Brain pericyte (primary cell): ENCODE data around the gene ZNF318.
"Not testable (repeated sequence)": the region's sequence is repeated elsewhere in the genome, so short reads cannot be mapped to it uniquely, and the experiment has no call there.

Source experiments
- DNase-seq: peaks from one replicate; pipeline ENCODE4 v3.0.0-alpha.2; 2012; ENCODE audit warnings: low read depth, low spot score

The ZNF318 gene, protein sequence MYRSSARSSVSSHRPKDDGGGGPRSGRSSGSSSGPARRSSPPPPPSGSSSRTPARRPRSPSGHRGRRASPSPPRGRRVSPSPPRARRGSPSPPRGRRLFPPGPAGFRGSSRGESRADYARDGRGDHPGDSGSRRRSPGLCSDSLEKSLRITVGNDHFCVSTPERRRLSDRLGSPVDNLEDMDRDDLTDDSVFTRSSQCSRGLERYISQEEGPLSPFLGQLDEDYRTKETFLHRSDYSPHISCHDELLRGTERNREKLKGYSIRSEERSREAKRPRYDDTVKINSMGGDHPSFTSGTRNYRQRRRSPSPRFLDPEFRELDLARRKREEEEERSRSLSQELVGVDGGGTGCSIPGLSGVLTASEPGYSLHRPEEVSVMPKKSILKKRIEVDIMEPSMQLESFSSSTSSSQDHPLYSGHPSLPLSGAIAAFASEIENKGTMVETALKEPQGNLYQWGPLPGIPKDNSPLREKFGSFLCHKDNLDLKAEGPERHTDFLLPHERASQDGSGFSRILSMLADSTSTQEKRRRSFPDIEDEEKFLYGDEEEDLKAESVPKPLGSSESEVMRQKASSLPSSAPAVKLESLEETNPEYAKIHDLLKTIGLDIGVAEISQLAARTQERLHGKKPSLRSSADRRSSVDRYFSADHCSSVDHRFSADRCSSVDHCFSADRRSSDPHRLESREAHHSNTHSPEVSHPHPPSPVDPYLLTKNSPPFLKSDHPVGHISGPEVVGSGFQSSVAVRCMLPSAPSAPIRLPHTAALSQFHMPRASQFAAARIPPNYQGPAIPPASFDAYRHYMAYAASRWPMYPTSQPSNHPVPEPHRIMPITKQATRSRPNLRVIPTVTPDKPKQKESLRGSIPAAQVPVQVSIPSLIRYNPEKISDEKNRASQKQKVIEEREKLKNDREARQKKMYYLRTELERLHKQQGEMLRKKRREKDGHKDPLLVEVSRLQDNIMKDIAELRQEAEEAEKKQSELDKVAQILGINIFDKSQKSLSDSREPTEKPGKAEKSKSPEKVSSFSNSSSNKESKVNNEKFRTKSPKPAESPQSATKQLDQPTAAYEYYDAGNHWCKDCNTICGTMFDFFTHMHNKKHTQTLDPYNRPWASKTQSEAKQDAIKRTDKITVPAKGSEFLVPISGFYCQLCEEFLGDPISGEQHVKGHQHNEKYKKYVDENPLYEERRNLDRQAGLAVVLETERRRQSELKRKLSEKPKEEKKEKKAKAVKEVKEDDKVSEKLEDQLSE (N-terminal part only)

DNA sequence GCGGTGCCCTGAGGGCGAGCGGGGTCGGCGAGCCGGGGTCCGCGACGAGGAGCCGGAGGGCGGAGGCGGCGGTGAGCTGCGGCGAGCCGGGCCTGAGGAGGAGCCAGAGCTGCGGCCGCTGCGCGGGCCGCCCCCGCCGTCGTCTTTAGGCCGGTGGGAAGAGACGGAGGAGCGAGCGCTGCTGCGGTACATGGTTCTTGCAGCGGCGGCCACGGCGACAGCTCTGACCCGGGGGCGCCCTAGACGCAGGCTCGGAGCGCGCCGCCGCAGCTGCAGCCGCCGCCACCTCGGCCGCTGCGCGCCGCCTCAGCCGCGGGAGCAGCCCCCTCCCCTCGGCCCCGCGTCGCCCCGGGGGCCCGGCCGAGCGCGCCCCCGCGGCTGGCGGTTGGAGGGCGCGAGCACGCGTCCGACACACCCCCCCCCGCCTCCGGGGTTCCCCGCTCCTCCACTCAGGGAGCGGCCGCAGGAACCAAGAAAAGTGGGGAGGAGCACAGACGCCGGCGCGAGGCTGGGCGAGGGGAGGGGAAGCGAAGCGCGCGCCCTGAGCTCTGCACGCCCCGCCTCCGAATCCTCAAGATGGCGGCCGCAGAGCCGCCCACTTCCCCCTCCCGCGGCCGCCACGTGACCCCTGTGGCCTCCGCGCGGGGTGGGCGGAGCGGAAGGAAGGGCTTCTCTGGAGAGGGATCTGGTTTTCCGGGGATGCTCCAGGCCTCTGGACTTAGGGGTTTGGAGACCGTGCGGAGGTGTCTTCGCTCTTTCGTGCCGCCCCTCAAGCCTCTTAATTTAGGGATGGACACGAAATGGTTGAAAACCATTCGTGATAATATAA, at the start of gene ZNF318:
ZNF318 (minus strand) TSS at position 474 of the 829 bp plus-strand sequence; CDS start at position 192, 282 bp downstream.
- DNase-seq, result peak; percentile 88

DNA sequence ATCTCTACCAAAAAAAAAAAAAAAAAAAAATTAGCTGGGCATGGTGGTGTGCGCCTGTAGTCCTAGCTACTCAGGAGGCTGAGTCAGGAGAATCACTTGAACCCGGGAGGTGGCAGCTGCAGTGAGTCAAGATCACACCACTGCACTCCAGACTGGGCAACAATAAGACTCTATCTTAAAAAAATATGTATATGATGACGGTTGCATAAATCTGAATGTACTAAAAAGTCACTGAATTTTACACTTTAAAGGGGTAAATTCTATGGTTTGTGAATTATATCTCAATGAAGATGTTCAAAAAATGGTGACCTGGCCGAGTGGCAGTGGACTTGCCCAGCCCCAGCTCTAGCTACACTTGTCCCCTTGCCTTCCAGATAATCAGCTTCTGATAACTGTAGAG, 47.5 kb upstream of the ZNF318 start:
- DNase-seq, result no peak

DNA sequence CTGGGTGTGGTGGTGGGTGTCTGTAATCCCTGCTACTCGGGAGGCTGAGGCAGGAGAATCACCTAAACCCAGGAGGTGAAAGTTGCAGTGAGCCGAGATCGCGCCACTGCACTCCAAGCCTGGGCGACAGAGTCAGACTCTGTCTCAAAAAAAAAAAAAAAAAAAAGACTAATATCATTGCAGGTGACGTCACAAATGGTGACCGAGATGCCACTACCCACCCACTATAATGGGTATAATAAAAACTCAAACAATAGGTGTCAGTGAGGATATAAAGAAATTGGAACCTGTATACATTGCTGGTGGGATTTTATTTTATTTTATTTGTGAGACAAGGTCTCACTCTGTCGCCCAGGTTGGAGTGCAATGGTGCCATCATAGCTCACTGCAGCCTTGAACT, 45.8 kb upstream of the ZNF318 start:
- DNase-seq, result not testable (repeated sequence)

DNA sequence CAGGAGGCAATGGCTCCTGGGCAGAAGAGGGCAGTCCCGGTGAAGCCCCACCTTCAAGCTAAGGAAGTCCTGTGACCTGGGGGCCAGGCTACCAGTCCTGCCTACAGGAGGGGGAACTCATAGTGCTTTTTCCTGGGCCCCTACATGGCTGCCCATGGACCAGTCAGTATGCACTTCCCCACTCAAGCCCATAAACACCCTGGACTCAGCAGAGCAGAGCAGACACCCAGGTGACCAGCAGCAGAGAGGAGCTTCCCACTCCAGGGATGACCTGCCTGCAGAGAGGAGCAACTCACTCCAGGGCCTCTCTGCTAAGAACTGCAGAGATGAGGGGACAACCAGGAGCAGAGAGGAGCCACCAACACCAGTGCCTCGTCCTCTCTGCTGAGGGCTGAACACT, 43.6 kb upstream of the ZNF318 start:
- no peak for DNase-seq

DNA sequence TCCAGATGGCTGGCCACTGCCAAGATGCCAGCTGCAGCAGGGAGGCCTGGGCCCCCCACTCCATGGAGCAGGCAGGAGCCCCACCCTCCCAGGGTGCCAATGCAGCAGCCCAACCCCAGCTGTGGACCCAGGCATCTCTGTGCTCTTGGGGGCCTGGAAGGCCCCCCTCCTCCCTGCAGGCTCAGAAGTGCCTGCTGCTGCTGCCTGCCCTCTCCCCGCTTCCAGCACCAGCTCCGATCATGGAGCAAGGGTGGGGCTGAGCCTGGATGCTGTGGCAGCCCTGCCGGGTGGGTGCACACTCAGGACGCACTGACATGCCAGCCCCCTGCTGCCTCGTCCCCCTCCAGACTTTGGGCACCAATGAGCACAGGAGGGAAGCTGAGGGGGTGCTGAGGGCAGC, 43.1 kb upstream of the ZNF318 start:
- no peak for DNase-seq

- not testable (repeated sequence) for DNase-seq
These were observed 41.3 kb upstream of the ZNF318 start for GRCh38 chr6:43410776-43411175.

DNA sequence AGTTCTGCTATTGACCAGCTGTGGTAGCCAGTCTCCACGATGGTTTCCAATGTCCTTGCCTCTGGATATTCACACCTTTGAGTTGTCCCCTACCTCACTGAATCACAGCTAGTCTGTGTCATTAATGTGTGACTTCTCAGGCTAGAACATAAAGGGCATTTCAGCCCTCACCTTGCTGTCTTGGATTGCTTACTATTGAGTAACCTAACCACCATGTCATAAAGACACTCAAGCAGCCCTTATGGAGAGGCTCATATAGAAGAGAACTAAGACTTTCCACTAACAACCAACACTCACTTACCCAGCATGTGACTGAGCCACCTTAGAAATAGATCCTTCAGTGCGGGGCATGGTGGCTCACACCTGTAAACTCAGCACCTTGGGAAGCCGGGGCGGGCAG, 38.8 kb upstream of the ZNF318 start:
- DNase-seq, result no peak

- no peak for DNase-seq
These were observed 37.8 kb upstream of the ZNF318 start for GRCh38 chr6:43407296-43407695.

GRCh38 chr6:43405354-43405753, 35.9 kb upstream of the ZNF318 start:
- no peak for DNase-seq

GRCh38 chr6:43402820-43403219, 33.4 kb upstream of the ZNF318 start:
- no peak for DNase-seq

GRCh38 chr6:43401730-43402129, 32.3 kb upstream of the ZNF318 start:
- no peak for DNase-seq

DNA sequence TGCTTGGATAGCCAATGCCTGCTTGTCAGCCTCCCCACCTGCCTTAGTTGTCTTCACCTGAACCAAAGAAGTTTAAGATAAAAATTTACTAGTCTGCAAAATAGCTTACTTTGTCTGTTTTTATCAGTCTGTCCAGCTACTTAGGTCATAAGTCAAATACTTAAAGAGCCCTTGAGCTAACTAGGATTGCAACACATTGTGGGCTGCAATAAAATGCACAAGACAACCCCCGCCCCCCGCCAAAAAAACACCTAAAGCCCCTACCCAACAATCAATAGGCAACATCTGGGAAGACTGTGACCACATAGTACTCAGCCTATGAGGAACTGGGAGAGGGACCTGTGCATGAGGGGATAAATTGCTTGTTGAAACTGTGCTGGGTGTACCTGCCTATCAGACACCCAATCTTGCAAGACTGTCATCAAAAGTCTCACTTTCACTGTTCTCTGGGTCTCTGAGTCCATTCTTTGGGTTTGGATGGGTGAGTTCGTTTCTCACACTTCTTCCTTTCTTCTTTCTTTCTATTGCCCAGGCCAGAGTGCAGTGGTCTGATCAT, 30.6 kb upstream of the ZNF318 start:
- no peak for DNase-seq

DNA sequence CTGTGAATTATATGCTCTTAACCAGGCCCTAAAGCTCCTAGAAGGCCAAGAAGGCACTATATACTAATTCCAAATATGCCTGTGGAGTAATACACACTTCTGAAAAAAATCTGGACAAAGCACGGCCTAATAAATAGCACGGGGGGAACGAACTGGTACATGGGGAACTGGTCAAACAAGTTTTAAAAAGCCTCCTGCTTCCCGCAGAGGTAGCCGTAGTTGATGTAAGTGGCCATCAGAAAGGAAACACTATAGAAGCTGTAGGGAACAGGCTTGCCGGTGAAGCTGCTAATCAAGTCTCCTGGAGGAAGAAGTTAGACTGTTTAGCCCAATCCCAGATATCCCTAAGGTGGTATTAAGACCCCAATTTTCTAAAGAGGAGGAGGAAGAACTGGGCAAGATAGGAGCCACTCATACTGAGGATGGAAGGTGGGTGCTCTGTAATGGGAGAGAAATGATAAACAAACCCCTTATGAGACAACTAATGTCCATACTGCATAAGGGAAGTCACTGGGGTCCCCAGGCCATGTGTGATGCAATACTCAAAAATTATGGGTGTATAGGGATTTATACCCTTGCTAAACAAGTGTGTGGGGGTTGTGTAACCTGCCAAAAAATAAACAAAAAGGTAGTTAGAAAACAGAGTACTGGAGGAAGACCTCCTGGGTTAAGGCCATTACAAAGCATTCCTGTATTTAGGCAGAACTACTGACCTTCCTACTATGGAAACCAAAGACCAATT, 27.1 kb upstream of the ZNF318 start:
- DNase-seq, result no peak

DNA sequence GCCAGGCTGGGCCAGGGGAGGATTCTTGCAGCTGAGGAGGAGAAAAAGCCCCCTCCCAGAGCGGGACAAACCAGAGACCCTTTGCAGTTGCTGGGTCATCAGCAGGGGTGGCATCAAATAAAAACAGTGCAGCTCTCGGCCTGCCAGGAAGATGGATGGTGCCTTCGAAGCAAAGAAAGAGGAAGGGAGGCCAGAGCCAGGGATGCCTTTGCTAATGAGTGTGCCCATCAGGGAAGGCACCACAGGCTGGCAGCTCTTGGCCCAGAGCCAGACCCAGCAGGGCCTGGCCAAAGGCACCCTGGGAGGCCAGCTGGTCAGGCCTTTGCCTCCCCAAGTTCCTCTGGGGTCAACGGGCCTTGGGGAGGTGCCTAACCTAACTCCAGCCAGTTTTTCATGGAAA, 26.3 kb upstream of the ZNF318 start:
- DNase-seq, result no peak

GRCh38 chr6:43394982-43395381, 25.5 kb upstream of the ZNF318 start:
- no peak for DNase-seq

GRCh38 chr6:43393602-43394001, 24.2 kb upstream of the ZNF318 start:
- DNase-seq, result no peak

- not testable (repeated sequence) for DNase-seq
These were observed 23.7 kb upstream of the ZNF318 start for GRCh38 chr6:43393133-43393532.

GRCh38 chr6:43391440-43392031, 22.1 kb upstream of the ZNF318 start:
- DNase-seq, result no peak

- DNase-seq, result not testable (repeated sequence)
These were observed 21.4 kb upstream of the ZNF318 start for GRCh38 chr6:43390753-43391439.
